A549 (cell line): ENCODE measurements around the gene SLC25A31. TPM values are rescaled to one million over a fixed set of nuclear protein-coding genes. Genes with fewer than 3 reads are reported as not detected.

Experiments used
- ATAC-seq, 2 experiments: fragments of 200-7000 bp in 1 of 2; fragments of >200 bp in 1 of 2; cut with Nextera tagmentation in 1 of 2; cut with Tn5 transposase in 1 of 2; 3 replicates each; pipeline versions ENCODE4 v1.8.0 to v1.9.1; 2018 to 2020; ENCODE audit warnings: mild to moderate bottlenecking in 1 of 2, moderate library complexity in 1 of 2
- CTCF ChIA-PET: fragments of 300-600 bp; sonication (Branson Sonifier 250); formaldehyde crosslinking; extraction: SDS; loops from one replicate; lab custom pipeline; 2021; ENCODE audit warnings: antibody characterized with exemption, inconsistent platforms; lab: Yijun Ruan, JAX
- POLR2A ChIA-PET: fragments of 350-600 bp; formaldehyde crosslinking; extraction: SDS; loops from one replicate; lab custom pipeline; 2021; ENCODE audit warnings: antibody characterized with exemption, inconsistent platforms; lab: Yijun Ruan, JAX
- DNase-seq, 2 experiments: peaks; one replicate each; pipeline versions ENCODE4 v3.0.0 to v3.0.0-alpha.2; 2011 to 2016; ENCODE audit warnings: low read depth in 1 of 2, low spot score in 1 of 2
- FAIRE-seq: peaks from 2 replicates; lab custom pipeline; 2011; peaks lifted over from hg19 to GRCh38; lab: Jason Lieb, UNC
- H3K27ac ChIP-seq, 2 experiments: fragments of >200 bp; sonication (Bioruptor Twin); formaldehyde crosslinking; 3 replicates each; pipeline ENCODE4 v1.5.1; 2016 to 2017
- H3K4me1 ChIP-seq: fragments of >200 bp; sonication (Bioruptor Twin); formaldehyde crosslinking; 3 replicates; pipeline ENCODE4 v1.6.1; 2016
- H3K4me2 ChIP-seq: fragments of >200 bp; sonication (Bioruptor Twin); formaldehyde crosslinking; 3 replicates; pipeline ENCODE4 v1.6.1; 2016
- H3K4me3 ChIP-seq: fragments of >200 bp; sonication (Bioruptor Twin); formaldehyde crosslinking; 3 replicates; pipeline ENCODE4 v1.5.1; 2016
- H3K9me3 ChIP-seq: fragments of >200 bp; sonication (Bioruptor Twin); formaldehyde crosslinking; 3 replicates; pipeline ENCODE4 v1.6.1; 2016
- BHLHE40 ChIP-seq: IDR thresholded peaks from 2 replicates; pipeline ENCODE4 v1.6.1; 2012; ENCODE audit warnings: low read depth, low read length, inconsistent platforms
- CBX2 ChIP-seq: fragments of 200-600 bp; sonication (generic); IDR thresholded peaks from 2 replicates; pipeline ENCODE4 v1.6.1; 2016; ENCODE audit warnings: low read depth, mild to moderate bottlenecking, borderline replicate concordance
- EHMT2 ChIP-seq: fragments of 200-600 bp; sonication (generic); IDR thresholded peaks from 2 replicates; pipeline ENCODE4 v1.6.1; 2016; ENCODE audit warnings: antibody characterized with exemption, low read depth, mild to moderate bottlenecking, moderate library complexity
- HEYL ChIP-seq: fragments of 250-450 bp; sonication (Bioruptor Pico); IDR thresholded peaks from 2 replicates; pipeline ENCODE4 v1.8.0; 2021; ENCODE audit warnings: mild to moderate bottlenecking, moderate library complexity
- HOXA7 ChIP-seq: fragments of 250-450 bp; sonication (Bioruptor Pico); IDR thresholded peaks from 2 replicates; pipeline ENCODE4 v1.5.0; 2020; ENCODE audit warnings: mild to moderate bottlenecking, moderate library complexity
- HOXB13 ChIP-seq: fragments of 250-450 bp; sonication (Bioruptor Pico); IDR thresholded peaks from 2 replicates; pipeline ENCODE4 v1.5.0; 2020; ENCODE audit warnings: low read depth, mild to moderate bottlenecking, moderate library complexity
- MYC ChIP-seq: IDR thresholded peaks from 2 replicates; pipeline ENCODE4 v1.6.1; 2012; ENCODE audit warnings: mild to moderate bottlenecking, inconsistent platforms, low read length, improper control_type of control experiment, borderline replicate concordance
- NPAS2 ChIP-seq: fragments of 250-450 bp; sonication (Bioruptor Pico); IDR thresholded peaks from 2 replicates; pipeline ENCODE4 v1.8.0; 2022; ENCODE audit warnings: mild to moderate bottlenecking, moderate library complexity, borderline replicate concordance
- POLR2A ChIP-seq: IDR thresholded peaks from 2 replicates; pipeline ENCODE4 v1.6.1; 2012; ENCODE audit warnings: mild to moderate bottlenecking, low read length
- RARB ChIP-seq: fragments of 250-450 bp; sonication (Bioruptor Pico); IDR thresholded peaks from 2 replicates; pipeline ENCODE4 v1.8.0; 2021; ENCODE audit warnings: mild to moderate bottlenecking, moderate library complexity
- RCOR1 ChIP-seq: fragments of 150-350 bp; IDR thresholded peaks from 2 replicates; pipeline ENCODE4 v1.6.1; 2014; ENCODE audit warnings: antibody characterized with exemption, low read length, low read depth
- RFX5 ChIP-seq: fragments of 450-650 bp; IDR thresholded peaks from 2 replicates; pipeline ENCODE4 v1.7.1; 2014; ENCODE audit warnings: antibody characterized with exemption, mild to moderate bottlenecking, moderate library complexity
- SREBF2 ChIP-seq: fragments of 450-650 bp; IDR thresholded peaks from 2 replicates; pipeline ENCODE4 v1.6.1; 2014; ENCODE audit warnings: mild to moderate bottlenecking, moderate library complexity
- TFCP2L1 ChIP-seq: fragments of 250-450 bp; sonication (Bioruptor Pico); IDR thresholded peaks from 2 replicates; pipeline ENCODE4 v1.5.0; 2021; ENCODE audit warnings: mild to moderate bottlenecking
- WGBS: methylation state at CpG from one replicate; pipeline ENCODE4 v1.1.6; 2017; ENCODE audit errors: missing lambda C conversion rate; 5-methylcytosine and 5-hydroxymethylcytosine counted together
- polyA plus RNA-seq, 4 experiments: library from polyadenylated mRNA; depleted of rRNA in 3 of 4; stranded (reverse); fragments of >200 nt; fragmentation: RNase III in 1 of 4; extraction: RNeasy Plus Mini Kit Qiagen cat#74134 plus additional on column Dnase treatment in 1 of 4; gene quantifications; 2 replicates in 3 of 4; 3 replicates in 1 of 4; pipeline ENCODE4 v1.2.3, GENCODE V29; 2011 to 2017
- TF ChIP-seq, protein P1 (sequence below): fragments of 150-350 bp; IDR thresholded peaks from 2 replicates; pipeline ENCODE4 v1.6.1; 2014; ENCODE audit warnings: low read depth, mild to moderate bottlenecking, low read length
- TF ChIP-seq, protein P2 (sequence below): IDR thresholded peaks from 2 replicates; pipeline ENCODE4 v1.6.1; 2012; ENCODE audit warnings: low read depth, borderline replicate concordance
- TF ChIP-seq, protein P3 (sequence below): fragments of 200-600 bp; sonication (generic); IDR thresholded peaks from 2 replicates; pipeline ENCODE4 v1.6.1; 2016; ENCODE audit warnings: antibody characterized with exemption, mild to moderate bottlenecking, moderate library complexity
- TF ChIP-seq, protein P4 (sequence below): fragments of 450-650 bp; IDR thresholded peaks from 2 replicates; pipeline ENCODE4 v1.6.1; 2014; ENCODE audit warnings: antibody characterized with exemption

The SLC25A31 gene
- polyA plus RNA-seq, 2 of the 4 experiments (the other 2 are of a cell fraction), result not detected

DNA sequence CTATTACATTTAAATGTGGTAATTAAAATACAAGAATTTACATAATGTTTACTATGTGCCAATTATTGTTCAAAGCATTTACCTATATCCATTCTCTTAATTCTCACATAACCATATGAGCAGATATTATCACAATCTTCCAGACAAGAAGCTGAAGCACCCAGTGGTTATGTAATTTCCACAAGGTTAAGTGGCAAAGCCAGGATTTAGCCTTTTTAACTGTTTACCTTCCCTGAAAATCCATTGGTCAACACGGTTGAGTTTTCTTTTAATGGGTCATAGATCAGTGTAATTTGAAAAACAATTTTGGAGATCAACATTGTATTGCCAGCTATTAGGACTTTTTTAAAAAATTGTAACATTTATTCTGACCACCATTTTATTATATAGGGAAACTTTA lies 63.3 kb downstream of the SLC25A31 start:
- ChIA-PET POLR2A (no interaction called here), CTCF (interaction anchor here (0.6 kb wide), 1 partner anchor 94 kb away, joined by 3 read pairs; no protein-coding TSS in a partner anchor)
- H3K4me3 ChIP-seq, result no peak overlapping the region
- no peak for DNase-seq
- WGBS, result 54% methylated on average over 1 of the region's 1 CpG
- no peak for FAIRE-seq
- H3K4me1 ChIP-seq, result no peaks in the 10 kb centered on the region
- H3K4me2 ChIP-seq, result no peak overlapping the region
- ATAC-seq, result no peak
- no peak overlapping the region for H3K27ac ChIP-seq
- no peak for TF ChIP-seq NPAS2 (CRISPR knock-in tag)
- TF ChIP-seq, protein P1, sequence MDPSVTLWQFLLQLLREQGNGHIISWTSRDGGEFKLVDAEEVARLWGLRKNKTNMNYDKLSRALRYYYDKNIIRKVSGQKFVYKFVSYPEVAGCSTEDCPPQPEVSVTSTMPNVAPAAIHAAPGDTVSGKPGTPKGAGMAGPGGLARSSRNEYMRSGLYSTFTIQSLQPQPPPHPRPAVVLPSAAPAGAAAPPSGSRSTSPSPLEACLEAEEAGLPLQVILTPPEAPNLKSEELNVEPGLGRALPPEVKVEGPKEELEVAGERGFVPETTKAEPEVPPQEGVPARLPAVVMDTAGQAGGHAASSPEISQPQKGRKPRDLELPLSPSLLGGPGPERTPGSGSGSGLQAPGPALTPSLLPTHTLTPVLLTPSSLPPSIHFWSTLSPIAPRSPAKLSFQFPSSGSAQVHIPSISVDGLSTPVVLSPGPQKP, result no peak
- TF ChIP-seq HOXB13 (CRISPR knock-in tag), result no peak
- TF ChIP-seq MYC, result no peak
- TF ChIP-seq, protein P2, sequence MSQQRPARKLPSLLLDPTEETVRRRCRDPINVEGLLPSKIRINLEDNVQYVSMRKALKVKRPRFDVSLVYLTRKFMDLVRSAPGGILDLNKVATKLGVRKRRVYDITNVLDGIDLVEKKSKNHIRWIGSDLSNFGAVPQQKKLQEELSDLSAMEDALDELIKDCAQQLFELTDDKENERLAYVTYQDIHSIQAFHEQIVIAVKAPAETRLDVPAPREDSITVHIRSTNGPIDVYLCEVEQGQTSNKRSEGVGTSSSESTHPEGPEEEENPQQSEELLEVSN, result no peak
- TF ChIP-seq RFX5, result no peak
- TF ChIP-seq SREBF2, result no peak
- no peak for TF ChIP-seq RARB
- TF ChIP-seq POLR2A, result no peak
- no peak for TF ChIP-seq TFCP2L1 (CRISPR knock-in tag)
- no peak for TF ChIP-seq CBX2
- TF ChIP-seq HOXA7 (CRISPR knock-in tag), result no peak
- TF ChIP-seq, all 56 proteins: peak for 0
- H3K9me3 ChIP-seq, result no peaks in the 10 kb centered on the region

DNA sequence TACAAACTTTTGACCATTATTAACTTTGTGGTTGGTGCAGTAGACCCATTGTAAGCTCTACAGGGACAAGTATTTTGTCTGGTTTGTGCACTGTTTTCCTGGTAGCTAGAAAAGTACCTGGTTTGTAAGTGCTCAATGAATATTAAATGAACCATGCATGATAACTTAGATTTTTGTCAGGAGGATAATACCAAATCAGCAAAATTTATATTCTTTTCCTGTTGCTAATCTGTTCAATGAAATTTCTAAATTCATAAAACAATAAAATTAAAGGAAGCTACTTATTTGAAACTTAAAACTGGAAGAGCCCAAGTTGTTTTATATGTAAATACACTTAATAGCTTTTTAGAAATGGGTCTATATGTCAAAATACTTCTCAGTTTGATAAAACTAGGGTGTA lies 69.5 kb downstream of the SLC25A31 start:
- TF ChIP-seq, protein P3, sequence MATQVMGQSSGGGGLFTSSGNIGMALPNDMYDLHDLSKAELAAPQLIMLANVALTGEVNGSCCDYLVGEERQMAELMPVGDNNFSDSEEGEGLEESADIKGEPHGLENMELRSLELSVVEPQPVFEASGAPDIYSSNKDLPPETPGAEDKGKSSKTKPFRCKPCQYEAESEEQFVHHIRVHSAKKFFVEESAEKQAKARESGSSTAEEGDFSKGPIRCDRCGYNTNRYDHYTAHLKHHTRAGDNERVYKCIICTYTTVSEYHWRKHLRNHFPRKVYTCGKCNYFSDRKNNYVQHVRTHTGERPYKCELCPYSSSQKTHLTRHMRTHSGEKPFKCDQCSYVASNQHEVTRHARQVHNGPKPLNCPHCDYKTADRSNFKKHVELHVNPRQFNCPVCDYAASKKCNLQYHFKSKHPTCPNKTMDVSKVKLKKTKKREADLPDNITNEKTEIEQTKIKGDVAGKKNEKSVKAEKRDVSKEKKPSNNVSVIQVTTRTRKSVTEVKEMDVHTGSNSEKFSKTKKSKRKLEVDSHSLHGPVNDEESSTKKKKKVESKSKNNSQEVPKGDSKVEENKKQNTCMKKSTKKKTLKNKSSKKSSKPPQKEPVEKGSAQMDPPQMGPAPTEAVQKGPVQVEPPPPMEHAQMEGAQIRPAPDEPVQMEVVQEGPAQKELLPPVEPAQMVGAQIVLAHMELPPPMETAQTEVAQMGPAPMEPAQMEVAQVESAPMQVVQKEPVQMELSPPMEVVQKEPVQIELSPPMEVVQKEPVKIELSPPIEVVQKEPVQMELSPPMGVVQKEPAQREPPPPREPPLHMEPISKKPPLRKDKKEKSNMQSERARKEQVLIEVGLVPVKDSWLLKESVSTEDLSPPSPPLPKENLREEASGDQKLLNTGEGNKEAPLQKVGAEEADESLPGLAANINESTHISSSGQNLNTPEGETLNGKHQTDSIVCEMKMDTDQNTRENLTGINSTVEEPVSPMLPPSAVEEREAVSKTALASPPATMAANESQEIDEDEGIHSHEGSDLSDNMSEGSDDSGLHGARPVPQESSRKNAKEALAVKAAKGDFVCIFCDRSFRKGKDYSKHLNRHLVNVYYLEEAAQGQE, result no peak
- TF ChIP-seq, protein P4, sequence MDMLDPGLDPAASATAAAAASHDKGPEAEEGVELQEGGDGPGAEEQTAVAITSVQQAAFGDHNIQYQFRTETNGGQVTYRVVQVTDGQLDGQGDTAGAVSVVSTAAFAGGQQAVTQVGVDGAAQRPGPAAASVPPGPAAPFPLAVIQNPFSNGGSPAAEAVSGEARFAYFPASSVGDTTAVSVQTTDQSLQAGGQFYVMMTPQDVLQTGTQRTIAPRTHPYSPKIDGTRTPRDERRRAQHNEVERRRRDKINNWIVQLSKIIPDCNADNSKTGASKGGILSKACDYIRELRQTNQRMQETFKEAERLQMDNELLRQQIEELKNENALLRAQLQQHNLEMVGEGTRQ, result no peak
- TF ChIP-seq HEYL (CRISPR knock-in tag), result no peak
- TF ChIP-seq RCOR1, result no peak
- no peak for TF ChIP-seq TFCP2L1 (CRISPR knock-in tag)
- TF ChIP-seq EHMT2, result no peak
- TF ChIP-seq BHLHE40, result no peak
- DNase-seq, result no peak
- no peak for FAIRE-seq
- POLR2A ChIA-PET, result no interaction called here
- H3K4me3 ChIP-seq, result no peak overlapping the region
- no peaks in the 10 kb centered on the region for H3K9me3 ChIP-seq
- no peaks in the 10 kb centered on the region for H3K4me1 ChIP-seq
- CTCF ChIA-PET, result interaction anchor here (2.5 kb wide), 1 partner anchor 18 kb away, joined by 10 read pairs; the partner anchor contains the start of gene HSPA4L
- H3K4me2 ChIP-seq, result no peak overlapping the region
- H3K27ac ChIP-seq, result no peak overlapping the region
- ATAC-seq, result no peak
